VCaP (cell line): ENCODE measurements around the gene DUSP3.

Experiments
- H3K27ac ChIP-seq: fragments of 450-650 bp; 2 replicates; pipeline ENCODE4 v1.5.1; 2017
- TF ChIP-seq, protein P1 (sequence below): fragments of 450-650 bp; conservative IDR thresholded peaks from 2 replicates; pipeline ENCODE4 v1.5.1; 2017; ENCODE audit warnings: mild to moderate bottlenecking, moderate library complexity

Gene DUSP3

DNA sequence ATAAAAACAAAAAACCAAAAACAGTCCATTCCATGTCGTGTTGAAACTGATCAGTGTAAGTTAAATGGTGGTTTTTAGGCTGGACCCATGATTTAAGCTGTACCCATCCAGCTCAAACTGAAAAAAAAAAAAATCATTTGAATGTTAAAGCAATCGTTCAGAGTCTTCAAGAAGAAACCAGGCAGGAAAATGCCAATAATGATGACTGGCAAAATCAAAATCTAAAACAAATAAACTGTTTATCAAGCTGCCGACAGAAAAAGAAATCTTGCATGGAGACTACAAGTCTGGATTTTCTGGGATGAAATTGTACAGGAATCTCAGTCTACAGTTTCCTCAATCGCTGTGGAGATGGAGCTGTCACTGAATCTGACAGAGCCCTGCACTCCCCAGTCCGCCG, 60.9 kb downstream of the DUSP3 start:
- TF ChIP-seq, protein P1, sequence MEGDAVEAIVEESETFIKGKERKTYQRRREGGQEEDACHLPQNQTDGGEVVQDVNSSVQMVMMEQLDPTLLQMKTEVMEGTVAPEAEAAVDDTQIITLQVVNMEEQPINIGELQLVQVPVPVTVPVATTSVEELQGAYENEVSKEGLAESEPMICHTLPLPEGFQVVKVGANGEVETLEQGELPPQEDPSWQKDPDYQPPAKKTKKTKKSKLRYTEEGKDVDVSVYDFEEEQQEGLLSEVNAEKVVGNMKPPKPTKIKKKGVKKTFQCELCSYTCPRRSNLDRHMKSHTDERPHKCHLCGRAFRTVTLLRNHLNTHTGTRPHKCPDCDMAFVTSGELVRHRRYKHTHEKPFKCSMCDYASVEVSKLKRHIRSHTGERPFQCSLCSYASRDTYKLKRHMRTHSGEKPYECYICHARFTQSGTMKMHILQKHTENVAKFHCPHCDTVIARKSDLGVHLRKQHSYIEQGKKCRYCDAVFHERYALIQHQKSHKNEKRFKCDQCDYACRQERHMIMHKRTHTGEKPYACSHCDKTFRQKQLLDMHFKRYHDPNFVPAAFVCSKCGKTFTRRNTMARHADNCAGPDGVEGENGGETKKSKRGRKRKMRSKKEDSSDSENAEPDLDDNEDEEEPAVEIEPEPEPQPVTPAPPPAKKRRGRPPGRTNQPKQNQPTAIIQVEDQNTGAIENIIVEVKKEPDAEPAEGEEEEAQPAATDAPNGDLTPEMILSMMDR, result no peak
- H3K27ac ChIP-seq, result no peak overlapping the region
